ENCODE data around the gene RNF149. TPM values are rescaled to one million over a fixed set of nuclear protein-coding genes. Genes with fewer than 3 reads are reported as not detected.
"Not testable (repeated sequence)": the region's sequence is repeated elsewhere in the genome, so short reads cannot be mapped to it uniquely, and the experiment has no call there.

Gene RNF149
- polyA plus RNA-seq, 2 of the 4 experiments (the other 2 are of a cell fraction) = 28.8 to 34.8 TPM

DNA sequence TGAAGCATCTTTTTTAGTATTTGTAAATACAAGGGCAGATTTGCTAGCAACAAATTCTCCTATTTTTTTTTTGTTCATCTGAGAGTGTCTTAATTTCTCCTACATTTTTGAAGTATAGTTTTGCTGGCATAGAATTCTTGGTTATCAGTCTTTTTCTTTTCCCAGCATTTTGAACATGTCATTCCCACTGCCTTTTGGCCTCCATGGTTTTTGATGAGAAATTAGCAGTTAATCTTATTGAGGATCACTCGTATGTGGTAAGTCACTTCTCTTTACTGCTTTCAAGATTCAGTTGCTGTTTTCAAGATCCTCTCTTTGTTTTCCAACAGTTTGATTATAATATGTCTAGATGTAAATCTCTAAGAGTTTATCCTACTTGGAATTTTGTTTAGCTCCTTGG is 16.9 kb upstream of the RNF149 start:
- FAIRE-seq (no peak), ATAC-seq (no peak), DNase-seq (ENCODE audit: low read depth in 1 of 2, low spot score in 1 of 2) (no peak)
- WGBS (ENCODE audit: missing lambda C conversion rate) = 34% methylated on average over 1 of the region's 1 CpG
- Histone ChIP-seq H3K4me3 (no peak overlapping the region), H3K4me1 (no peaks in the 10 kb centered on the region), H3K27ac (no peak overlapping the region), H3K4me2 (no peak overlapping the region), H3K9me3 (peaks cover 10% of the 10 kb centered on the region; the same call in 2 of the 3 replicates)
- TF ChIP-seq TP53 (CRISPR knock-in tag; IDR thresholded peaks at IDR 0.05) (no peak), EHMT2 (IDR thresholded peaks at IDR 0.05; ENCODE audit: low read depth) (no peak), NPAS2 (CRISPR knock-in tag; IDR thresholded peaks at IDR 0.05; ENCODE audit: borderline replicate concordance) (no peak), ZSCAN20 (CRISPR knock-in tag; IDR thresholded peaks at IDR 0.05) (no peak), RARB (CRISPR knock-in tag; IDR thresholded peaks at IDR 0.05) (no peak), POLR2A (IDR thresholded peaks at IDR 0.05; ENCODE audit: low read length) (no peak), HEYL (CRISPR knock-in tag; IDR thresholded peaks at IDR 0.05) (no peak), NR3C1 (IDR thresholded peaks at IDR 0.05) (no peak), ESRRA (IDR thresholded peaks at IDR 0.05; ENCODE audit: borderline replicate concordance, low read length) (no peak)
- TF ChIP-seq, protein P1, sequence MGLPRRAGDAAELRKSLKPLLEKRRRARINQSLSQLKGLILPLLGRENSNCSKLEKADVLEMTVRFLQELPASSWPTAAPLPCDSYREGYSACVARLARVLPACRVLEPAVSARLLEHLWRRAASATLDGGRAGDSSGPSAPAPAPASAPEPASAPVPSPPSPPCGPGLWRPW (IDR thresholded peaks at IDR 0.05) = no peak
- ChIA-PET CTCF (interaction anchor here (1.0 kb wide), 1 partner anchor 17 kb away, joined by 4 read pairs; no protein-coding TSS in a partner anchor), POLR2A (no interaction called here)

DNA sequence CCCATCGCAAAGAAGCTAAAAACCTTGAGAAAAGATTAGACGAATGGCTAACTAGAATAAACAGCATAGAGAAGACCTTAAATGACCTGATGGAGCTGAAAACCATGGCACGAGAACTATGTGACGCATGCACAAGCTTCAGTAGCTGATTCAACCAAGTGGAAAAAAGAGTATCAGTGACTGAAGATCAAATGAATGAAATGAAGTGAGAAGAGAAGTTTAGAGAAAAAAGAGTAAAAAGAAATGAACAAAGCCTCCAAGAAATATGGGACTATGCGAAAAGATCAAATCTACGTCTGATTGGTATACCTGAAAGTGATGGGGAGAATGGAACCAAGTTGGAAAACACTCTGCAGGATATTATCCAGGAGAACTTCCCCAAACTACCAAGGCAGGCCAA is 8.1 kb upstream of the RNF149 start:
- H3K4me1 ChIP-seq; DNase-seq (ENCODE audit: low read depth in 1 of 2, low spot score in 1 of 2); ATAC-seq; H3K4me3 ChIP-seq; FAIRE-seq; H3K27ac ChIP-seq; H3K4me2 ChIP-seq; H3K9me3 ChIP-seq; POLR2A ChIA-PET; CTCF ChIA-PET: not testable (repeated sequence)
- 82% methylated on average over 6 of the region's 6 CpGs for WGBS (ENCODE audit: missing lambda C conversion rate)

DNA sequence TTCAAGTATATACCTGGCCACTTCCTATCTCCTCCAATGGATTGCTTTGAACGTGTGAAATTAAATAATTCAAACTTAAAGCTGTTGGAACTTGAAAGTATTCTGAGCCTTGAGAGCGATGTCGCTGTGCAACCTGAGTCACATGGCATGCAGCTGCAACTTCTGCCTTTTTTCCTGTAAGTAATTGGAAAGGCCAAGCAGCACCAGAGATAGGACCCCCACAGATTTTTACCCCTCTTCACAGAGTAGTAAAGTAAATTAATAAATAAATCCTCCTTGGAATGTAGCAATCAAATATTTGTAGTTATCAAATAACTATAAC is 3.2 kb upstream of the RNF149 start:
- WGBS (ENCODE audit: missing lambda C conversion rate) = 74% methylated on average over 3 of the region's 3 CpGs
- no peak overlapping the region for H3K4me3 ChIP-seq
- peaks cover 13% of the 10 kb centered on the region; the same call in 2 of the 3 replicates for H3K4me1 ChIP-seq
- no peak overlapping the region for H3K4me2 ChIP-seq
- no peak for ATAC-seq
- H3K27ac ChIP-seq = no peak overlapping the region
- H3K9me3 ChIP-seq = no peaks in the 10 kb centered on the region
- ChIA-PET POLR2A (no interaction called here), CTCF (interaction anchor here (1.0 kb wide), 1 partner anchor 30 kb away, joined by 5 read pairs; no protein-coding TSS in a partner anchor)
- no peak for DNase-seq (ENCODE audit: low read depth in 1 of 2, low spot score in 1 of 2)
- TF ChIP-seq, protein P2, sequence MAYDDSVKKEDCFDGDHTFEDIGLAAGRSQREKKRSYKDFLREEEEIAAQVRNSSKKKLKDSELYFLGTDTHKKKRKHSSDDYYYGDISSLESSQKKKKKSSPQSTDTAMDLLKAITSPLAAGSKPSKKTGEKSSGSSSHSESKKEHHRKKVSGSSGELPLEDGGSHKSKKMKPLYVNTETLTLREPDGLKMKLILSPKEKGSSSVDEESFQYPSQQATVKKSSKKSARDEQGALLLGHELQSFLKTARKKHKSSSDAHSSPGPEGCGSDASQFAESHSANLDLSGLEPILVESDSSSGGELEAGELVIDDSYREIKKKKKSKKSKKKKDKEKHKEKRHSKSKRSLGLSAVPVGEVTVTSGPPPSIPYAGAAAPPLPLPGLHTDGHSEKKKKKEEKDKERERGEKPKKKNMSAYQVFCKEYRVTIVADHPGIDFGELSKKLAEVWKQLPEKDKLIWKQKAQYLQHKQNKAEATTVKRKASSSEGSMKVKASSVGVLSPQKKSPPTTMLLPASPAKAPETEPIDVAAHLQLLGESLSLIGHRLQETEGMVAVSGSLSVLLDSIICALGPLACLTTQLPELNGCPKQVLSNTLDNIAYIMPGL (CRISPR knock-in tag; IDR thresholded peaks at IDR 0.05; ENCODE audit: borderline replicate concordance) = no peak
- no peak for TF ChIP-seq RAD21 (conservative IDR thresholded peaks at IDR 0.05 in 1 of 2, IDR thresholded peaks at IDR 0.05 in 1 of 2)
- TF ChIP-seq ESRRA (IDR thresholded peaks at IDR 0.05; ENCODE audit: borderline replicate concordance, low read length) = no peak
- no peak for TF ChIP-seq JUN (IDR thresholded peaks at IDR 0.05)
- TF ChIP-seq, protein P1 (IDR thresholded peaks at IDR 0.05) = no peak
- no peak for TF ChIP-seq TP53 (CRISPR knock-in tag; IDR thresholded peaks at IDR 0.05)
- TF ChIP-seq RNF2 (IDR thresholded peaks at IDR 0.05; ENCODE audit: borderline replicate concordance, low read depth) = no peak
- TF ChIP-seq, protein P3, sequence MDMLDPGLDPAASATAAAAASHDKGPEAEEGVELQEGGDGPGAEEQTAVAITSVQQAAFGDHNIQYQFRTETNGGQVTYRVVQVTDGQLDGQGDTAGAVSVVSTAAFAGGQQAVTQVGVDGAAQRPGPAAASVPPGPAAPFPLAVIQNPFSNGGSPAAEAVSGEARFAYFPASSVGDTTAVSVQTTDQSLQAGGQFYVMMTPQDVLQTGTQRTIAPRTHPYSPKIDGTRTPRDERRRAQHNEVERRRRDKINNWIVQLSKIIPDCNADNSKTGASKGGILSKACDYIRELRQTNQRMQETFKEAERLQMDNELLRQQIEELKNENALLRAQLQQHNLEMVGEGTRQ (IDR thresholded peaks at IDR 0.05) = no peak
- TF ChIP-seq GATA3 (IDR thresholded peaks at IDR 0.05; ENCODE audit: borderline replicate concordance) = no peak
- no peak for TF ChIP-seq RCOR1 (IDR thresholded peaks at IDR 0.05; ENCODE audit: low read depth, low read length)
- no peak for TF ChIP-seq HOXB13 (CRISPR knock-in tag; IDR thresholded peaks at IDR 0.05; ENCODE audit: low read depth)
- TF ChIP-seq, protein P4, sequence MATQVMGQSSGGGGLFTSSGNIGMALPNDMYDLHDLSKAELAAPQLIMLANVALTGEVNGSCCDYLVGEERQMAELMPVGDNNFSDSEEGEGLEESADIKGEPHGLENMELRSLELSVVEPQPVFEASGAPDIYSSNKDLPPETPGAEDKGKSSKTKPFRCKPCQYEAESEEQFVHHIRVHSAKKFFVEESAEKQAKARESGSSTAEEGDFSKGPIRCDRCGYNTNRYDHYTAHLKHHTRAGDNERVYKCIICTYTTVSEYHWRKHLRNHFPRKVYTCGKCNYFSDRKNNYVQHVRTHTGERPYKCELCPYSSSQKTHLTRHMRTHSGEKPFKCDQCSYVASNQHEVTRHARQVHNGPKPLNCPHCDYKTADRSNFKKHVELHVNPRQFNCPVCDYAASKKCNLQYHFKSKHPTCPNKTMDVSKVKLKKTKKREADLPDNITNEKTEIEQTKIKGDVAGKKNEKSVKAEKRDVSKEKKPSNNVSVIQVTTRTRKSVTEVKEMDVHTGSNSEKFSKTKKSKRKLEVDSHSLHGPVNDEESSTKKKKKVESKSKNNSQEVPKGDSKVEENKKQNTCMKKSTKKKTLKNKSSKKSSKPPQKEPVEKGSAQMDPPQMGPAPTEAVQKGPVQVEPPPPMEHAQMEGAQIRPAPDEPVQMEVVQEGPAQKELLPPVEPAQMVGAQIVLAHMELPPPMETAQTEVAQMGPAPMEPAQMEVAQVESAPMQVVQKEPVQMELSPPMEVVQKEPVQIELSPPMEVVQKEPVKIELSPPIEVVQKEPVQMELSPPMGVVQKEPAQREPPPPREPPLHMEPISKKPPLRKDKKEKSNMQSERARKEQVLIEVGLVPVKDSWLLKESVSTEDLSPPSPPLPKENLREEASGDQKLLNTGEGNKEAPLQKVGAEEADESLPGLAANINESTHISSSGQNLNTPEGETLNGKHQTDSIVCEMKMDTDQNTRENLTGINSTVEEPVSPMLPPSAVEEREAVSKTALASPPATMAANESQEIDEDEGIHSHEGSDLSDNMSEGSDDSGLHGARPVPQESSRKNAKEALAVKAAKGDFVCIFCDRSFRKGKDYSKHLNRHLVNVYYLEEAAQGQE (IDR thresholded peaks at IDR 0.05) = no peak
- no peak for TF ChIP-seq CHD4 (IDR thresholded peaks at IDR 0.05; ENCODE audit: borderline replicate concordance)
- FAIRE-seq = no peak
